HFF-Myc (cell line): Measurements from ENCODE around the gene HK3.

Experiments used
- DNase-seq: peaks from one replicate; pipeline ENCODE4 v3.0.0-alpha.2; 2011; ENCODE audit warnings: low read depth; ENCODE audit errors: extremely low read depth
- H3K4me3 ChIP-seq: replicated peaks from 2 replicates; pipeline ENCODE4 v1.5.1; 2011; ENCODE audit warnings: low read depth, mild to moderate bottlenecking, control low read depth, low read length
- TF ChIP-seq, protein P1 (sequence below): IDR thresholded peaks from 2 replicates; pipeline ENCODE4 v1.5.1; 2012; ENCODE audit warnings: mild to moderate bottlenecking, low read depth, low read length, control low read depth; ENCODE audit errors: missing control alignments

The HK3 gene

DNA sequence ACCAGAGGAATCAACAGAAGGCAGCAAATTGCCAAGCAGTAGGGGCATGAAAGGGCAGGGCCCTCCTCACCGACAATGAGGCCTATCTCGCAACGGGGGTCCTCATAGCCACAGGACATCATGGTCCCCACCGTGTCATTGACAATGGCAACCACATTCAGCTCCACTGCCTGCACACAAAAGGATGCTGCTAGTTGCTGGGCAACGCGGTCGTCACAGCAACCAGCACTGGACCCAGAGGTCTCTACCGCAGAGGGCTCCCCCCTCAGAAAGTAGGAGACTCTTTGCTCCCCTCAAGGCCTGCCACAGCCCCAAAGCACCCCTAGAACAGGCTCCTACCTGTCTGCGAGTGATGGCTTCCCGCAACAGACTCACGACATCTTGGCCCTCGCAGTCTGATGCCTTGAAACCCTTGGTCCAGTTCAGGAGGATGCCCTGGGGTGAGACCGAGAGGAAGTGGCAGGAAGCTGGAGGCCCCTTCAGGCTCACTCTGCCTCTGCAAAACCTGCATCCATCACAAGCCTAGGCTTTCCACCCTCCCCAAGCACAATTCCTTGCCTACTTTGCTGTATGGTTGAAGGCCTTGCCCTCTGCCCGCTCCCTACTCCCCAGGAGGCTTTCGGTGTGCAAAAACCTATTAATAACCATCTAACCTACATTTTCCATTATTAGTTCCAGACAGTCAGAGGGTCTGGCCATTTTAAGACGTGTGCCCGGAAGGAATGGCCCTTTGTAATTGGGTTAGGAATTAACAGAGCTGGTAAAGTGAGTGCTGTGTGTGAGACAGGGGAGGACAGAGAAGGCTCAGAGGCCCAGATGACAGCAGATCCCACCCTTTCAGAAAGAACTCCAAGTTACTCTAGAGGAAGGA, 15.2 kb downstream of the HK3 start:
- TF ChIP-seq, protein P1, sequence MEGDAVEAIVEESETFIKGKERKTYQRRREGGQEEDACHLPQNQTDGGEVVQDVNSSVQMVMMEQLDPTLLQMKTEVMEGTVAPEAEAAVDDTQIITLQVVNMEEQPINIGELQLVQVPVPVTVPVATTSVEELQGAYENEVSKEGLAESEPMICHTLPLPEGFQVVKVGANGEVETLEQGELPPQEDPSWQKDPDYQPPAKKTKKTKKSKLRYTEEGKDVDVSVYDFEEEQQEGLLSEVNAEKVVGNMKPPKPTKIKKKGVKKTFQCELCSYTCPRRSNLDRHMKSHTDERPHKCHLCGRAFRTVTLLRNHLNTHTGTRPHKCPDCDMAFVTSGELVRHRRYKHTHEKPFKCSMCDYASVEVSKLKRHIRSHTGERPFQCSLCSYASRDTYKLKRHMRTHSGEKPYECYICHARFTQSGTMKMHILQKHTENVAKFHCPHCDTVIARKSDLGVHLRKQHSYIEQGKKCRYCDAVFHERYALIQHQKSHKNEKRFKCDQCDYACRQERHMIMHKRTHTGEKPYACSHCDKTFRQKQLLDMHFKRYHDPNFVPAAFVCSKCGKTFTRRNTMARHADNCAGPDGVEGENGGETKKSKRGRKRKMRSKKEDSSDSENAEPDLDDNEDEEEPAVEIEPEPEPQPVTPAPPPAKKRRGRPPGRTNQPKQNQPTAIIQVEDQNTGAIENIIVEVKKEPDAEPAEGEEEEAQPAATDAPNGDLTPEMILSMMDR = no peak
- no peak overlapping the region for H3K4me3 ChIP-seq

DNA sequence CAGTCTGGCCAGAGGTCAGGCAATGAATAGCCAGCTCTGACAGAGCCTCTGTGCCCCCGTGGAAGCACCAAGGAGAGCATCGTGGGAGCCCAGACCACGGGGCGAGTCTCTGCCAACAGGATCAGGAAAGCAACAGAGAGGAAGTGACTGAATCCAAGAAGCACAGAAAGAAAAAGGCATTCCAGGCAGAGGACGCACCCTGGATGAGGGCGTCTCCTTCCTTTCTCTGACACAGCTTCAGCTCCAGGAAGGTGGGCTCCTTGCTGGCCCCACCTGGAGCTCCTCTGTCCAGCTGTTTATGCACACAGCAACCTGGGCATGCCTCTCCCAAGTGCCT, 16.6 kb downstream of the HK3 start:
- no peak overlapping the region for H3K4me3 ChIP-seq
- TF ChIP-seq, protein P1 = no peak
- DNase-seq = no peak

More for the DNA sequence above, 15.2 kb downstream of the HK3 start:
- DNase-seq = no peak

DNA sequence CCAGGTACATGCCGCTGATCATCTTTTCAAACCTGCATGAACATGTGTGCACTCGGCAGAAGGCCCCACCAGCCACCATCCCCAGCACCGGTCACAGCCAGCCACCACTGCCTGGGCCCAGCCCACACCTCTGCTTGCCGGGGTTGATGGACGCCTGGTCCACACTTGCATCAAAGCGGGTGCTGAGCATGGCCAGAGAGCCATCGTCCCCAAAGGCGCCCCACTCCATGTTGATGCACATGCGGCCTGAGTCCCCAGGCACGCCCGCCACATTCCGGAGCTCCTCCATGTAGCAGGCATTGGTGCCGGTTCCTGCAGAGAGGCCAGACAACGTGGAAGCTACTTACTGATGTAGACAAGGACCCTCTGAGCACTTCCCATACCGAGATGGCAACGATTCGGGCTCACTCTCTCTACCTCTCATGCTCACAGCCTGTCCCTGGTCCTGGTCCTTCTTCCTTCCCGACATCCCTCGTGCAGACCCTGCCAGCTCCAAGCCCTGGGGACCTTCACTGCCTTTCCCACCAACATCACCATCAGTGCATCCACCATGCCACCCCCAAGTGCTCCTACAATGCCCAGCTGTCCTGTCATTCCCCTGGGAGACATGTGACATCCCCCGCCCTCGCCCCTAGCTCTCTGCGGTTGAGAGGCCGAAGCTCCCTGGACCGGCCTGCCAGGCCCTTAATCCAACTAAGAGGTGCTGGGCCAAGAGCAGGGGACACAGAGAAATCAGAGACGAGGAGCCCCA, 17.2 kb downstream of the HK3 start:
- no peak overlapping the region for H3K4me3 ChIP-seq
- TF ChIP-seq, protein P1 = no peak
- no peak for DNase-seq

DNA sequence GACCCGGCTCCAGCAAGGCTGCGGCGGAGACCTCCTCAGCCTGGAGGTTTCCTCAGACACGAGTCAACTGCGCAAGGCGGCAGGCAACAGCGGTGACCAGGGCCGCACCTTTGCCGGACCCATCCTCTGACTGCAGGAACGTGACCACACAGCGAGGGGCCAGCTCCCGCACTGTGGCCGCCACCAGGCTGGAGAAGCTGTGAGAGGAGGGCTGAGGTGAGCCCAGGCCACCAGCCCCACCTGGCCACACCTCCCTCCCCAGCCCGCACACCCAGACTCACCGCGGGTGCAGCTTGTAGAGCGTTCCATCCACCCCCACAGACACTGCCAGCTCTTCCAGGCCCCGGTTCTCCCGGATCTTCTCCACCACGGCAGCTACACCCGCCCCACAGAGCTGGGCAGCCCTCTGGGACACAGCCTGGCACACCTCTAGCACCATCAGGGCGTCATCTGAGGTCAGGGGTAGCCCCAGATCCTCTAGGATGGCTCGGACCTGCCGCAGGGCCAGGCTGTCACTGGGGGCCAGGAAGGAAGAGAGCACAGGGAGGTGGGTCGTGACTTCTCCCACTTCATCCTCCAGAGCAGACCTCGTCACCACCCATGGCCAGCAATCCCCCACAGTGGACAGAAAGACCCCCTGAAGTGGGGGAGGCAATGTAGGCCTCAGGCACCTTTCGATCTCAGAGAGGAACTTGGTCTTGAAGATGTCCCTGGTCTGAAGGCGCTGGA, 18.0 kb downstream of the HK3 start:
- DNase-seq = no peak
- TF ChIP-seq, protein P1 = no peak
- H3K4me3 ChIP-seq = no peak overlapping the region

DNA sequence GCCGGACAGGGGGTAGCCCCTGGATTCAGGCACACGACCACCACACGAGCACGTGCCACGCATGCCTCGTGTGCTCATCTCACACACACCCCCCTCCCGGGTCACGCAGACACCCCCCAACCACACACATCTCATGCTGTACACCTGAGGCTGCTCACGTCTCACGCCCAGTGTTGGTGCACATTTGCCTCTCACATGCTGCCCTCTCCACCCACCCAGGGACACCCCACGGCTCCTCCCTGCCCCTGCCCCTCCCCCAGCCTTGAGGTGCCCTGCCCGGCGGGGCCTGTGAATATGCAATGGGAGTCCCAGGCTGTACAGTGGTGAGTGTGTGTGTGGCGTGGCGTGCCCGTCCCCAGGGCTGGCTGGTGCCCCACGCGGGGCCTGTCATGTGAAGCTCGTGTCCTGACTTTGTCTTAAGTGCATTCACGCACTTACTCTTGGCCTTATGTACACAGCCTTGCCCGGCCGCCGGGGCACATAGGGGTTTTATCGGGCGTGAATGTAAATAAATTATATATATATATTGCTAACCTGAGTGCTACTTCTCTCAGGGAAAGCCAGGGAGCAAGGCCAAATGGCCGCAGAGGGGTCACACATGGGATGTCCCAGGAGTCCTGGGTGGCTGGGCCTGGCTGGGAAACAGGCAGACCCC, 18.7 kb downstream of the HK3 start:
- H3K4me3 ChIP-seq = no peak overlapping the region
- TF ChIP-seq, protein P1 = no peak
- DNase-seq = no peak

DNA sequence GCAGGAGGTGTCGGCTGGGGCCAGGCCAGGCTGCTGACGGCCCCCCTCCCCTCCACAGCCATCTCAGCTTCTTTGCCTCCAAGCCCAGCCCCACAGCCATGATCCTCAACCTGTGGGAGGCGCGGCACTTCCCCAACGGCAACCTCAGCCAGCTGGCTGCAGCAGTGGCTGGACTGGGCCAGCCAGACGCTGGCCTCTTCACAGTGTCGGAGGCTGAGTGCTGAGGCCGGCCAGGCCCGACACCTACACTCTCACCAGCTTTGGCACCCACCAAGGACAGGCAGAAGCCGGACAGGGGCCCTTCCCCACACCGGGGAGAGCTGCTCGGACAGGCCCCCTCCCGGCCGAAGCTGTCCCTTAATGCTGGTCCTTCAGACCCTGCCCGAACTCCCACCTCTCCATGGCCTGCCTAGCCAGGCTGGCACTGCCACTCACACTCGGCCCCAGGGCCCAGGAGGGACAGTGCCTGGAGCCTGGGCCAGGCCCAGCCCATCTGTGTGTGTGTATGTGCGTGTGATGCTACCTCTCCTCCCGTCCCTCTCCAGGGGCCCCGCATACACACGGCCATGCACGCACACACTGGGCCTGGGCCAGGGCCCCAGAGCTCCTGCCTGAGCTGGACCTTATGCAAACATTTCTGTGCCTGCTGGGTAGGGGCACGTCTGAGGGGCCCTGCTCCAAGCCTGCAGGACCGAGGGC, 19.3 kb downstream of the HK3 start:
- TF ChIP-seq, protein P1 = no peak
- H3K4me3 ChIP-seq = no peak overlapping the region

More for the DNA sequence above, 19.3 kb downstream of the HK3 start:
- no peak for DNase-seq
